HG02884 (cell line): Measurements from ENCODE around the gene ACE2.

Experiments
- ATAC-seq: cut with Tn5 transposase; IDR thresholded peaks from one replicate; pipeline ENCODE4 v1.9.1; 2021; ENCODE audit warnings: mild to moderate bottlenecking, moderate library complexity; ENCODE audit not compliant: unreplicated experiment

Gene ACE2

GRCh38 chrX:15512401-15512965, 88.3 kb downstream of the ACE2 start:
- ATAC-seq: no peak

GRCh38 chrX:15511563-15511962, 89.2 kb downstream of the ACE2 start:
- ATAC-seq: no peak
